Measurements from ENCODE around the gene NRM.
"Not testable (repeated sequence)": the region's sequence is repeated elsewhere in the genome, so short reads cannot be mapped to it uniquely, and the experiment has no call there.

The NRM gene

GRCh38 chr6:30719791-30720737 lies 29.3 kb upstream of the NRM start, which contains the start of gene TUBB:
Gene TUBB, plus strand, starts transcription at chr6:30720352. Its CDS starts 155 bp downstream, at chr6:30720507.
- peak; percentile 96 to 98 for DNase-seq

DNA sequence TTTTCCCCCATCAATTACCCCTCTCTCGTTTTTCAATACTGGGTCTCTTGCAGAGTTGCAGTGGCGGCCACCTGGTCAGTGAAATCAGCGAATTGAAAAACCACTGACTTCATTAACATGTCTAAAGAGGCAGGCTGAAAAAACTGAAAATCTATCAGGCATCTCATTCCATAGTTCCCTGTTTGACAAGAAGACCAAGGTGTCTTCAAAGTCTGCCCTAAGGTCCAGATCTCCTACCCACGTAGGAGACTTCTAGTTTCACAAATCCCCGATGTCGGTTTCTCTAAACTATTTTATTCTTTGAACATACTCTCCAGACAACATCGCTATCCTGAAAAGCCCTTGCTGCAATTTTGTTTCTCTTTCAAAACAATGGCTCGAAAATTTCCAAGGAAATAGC lies 28.6 kb upstream of the NRM start:
- DNase-seq: peak; percentile 46 to 61

DNA sequence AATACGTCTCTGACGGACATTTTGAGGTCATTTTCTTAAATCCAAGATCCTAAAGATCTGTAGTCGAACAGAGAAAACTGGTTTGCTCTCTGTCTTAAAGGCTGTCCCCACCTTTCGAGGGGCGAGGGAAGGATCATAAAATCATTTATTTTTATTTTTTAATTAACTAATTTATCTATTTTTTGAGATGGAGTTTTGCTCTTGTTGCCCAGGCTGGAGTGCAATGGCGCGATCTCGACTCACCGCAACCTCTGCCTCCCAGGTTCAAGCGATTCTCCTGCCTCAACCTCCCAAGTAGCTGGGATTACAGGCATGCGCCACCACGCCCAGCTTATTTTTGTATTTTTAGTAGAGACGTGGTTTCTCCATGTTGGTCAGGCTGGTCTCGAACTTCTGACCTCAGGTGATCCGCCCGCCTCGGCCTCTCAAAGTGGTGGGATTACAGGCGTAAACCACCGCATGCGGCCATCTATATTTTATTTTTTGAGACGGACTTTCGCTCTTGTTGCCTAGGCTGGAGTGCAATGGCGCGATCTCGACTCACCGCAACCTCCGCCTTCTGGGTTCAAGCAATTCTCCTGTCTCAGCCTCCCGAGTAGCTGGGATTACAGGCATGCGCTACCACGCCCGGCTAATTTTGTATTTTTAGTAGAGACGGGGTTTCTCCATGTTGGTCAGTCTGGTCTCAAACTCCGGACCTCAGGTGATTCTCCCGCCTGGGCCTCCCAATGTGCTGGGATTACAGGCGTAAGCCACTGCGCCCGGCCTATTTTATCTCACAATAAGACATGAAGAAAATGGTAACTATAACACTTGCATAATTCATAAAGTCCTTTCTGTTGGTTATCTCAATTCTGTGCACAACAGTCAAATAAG lies 27.3 kb upstream of the NRM start:
- DNase-seq: not testable (repeated sequence)

DNA sequence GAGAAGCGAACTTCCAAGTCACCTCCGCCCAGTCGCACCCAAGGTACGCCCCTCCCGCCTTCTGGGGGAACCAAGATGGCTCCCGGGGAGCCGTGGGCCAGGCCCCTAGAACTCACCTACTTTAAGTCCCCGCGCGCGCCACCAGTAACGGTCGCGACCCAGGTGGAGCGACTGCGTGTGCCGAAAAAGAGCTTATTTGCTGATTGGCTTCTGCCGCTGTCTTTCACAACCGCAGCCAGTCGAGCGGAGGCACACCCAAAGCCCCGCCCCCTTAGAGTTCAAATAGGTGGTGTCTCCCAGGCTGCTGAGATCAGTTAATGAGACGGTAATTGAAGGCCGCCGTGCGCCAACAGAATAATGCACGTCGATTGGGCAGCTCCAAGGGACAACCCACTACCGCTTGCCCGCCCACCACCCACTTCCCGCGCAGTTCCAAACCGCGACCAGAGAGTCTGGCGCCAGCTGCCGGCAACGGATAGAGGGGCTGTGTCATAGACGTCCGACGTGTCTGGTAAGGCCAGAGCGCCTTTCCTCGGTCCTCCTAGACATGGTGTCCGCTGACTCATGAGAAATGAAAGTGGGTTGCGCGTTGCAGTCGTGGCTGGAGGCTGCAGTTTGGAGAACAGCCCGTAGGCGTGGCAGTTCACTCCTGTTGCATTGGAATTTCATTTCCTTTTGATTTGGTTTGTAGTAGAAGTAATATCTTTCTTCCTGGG lies 26.5 kb upstream of the NRM start, which contains the start of gene MDC1:
Gene MDC1 (minus strand): TSS at position 153 of the 716 bp plus-strand sequence. CDS start 2,106 bp downstream, outside the sequence.
- DNase-seq: peak; percentile 100

DNA sequence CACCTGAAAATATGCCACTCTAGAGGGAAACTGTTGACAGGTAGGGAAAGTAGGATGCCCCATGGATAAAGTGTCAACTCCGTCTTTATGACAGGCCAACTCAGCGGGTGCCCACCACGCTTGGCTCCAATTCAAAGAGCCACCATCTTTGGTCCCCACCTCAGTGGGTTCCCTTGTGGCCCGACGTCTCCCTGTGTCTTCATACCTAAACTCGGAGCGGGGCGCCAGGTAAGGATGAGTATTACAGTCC lies 26.0 kb upstream of the NRM start:
- DNase-seq: no peak

DNA sequence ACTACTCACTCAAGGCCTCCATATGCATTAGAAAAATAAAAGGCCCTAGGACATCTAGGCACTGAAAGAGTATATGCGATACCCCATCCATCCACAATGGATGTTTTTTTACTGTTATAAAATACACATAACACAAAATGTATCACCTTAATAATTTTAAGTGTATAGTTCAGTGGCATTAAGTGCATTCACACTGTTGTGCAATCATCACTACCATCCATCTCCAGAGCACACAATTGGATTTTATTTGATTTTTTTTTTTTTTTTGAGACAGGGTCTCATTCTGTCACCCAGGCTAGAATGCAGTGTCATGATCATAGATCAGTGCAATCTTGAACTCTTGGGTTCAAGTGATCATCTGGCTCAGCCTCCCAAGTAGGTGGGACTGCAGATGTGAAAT lies 23.5 kb upstream of the NRM start:
- DNase-seq: no peak

GRCh38 chr6:30712441-30712945 lies 21.7 kb upstream of the NRM start:
- no peak for DNase-seq

GRCh38 chr6:30711758-30712380 lies 21.1 kb upstream of the NRM start:
- no peak for DNase-seq

GRCh38 chr6:30709101-30709868 lies 18.5 kb upstream of the NRM start:
- DNase-seq: no peak

- no peak for DNase-seq
Measured at GRCh38 chr6:30707281-30707850, 16.6 kb upstream of the NRM start.

DNA sequence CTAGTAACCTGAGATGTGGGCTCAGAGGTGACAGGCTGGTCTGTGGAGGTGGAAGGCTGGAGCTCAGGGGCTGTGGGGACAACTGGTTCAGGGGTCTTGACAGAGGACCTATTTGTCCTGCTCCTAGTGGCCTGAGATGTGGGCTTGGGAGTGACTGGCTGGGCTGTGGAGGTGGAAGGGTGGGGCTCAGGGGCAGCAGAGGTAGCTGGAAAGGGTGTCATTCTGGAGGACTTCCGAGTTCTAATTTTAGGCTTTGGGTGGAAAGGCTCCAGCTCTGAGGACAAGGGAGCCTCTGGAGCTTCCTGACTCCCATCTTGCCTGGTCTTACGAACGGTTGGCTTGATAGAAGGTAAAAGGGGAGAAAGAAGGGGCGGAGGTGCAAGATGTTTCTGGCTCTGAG lies 14.8 kb upstream of the NRM start:
- DNase-seq: no peak

- DNase-seq: no peak
Measured at GRCh38 chr6:30703821-30704220, 13.0 kb upstream of the NRM start.

DNA sequence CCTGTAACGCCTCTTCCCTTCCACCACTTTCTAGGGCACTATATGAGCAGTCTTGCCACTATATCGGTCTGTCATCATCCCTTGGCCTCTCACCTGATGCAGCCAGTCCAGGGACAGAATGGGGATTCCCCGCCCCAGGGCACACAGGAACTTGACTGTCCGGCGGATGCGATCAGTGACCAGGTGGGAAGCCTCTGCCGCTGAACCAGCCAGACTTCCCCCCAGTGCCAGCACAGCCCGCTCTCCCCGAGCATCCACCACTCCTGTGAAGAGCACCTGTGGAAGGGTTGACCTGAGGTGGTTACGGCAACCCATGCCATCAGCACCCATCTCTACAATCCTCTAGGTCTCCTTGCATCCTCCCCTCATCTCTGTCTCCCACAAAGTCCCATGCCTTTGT lies 12.2 kb upstream of the NRM start:
- no peak for DNase-seq

- no peak for DNase-seq
Measured at GRCh38 chr6:30700340-30700739, 9.6 kb upstream of the NRM start.

- no peak for DNase-seq
Measured at GRCh38 chr6:30696432-30696831, 5.6 kb upstream of the NRM start.

DNA sequence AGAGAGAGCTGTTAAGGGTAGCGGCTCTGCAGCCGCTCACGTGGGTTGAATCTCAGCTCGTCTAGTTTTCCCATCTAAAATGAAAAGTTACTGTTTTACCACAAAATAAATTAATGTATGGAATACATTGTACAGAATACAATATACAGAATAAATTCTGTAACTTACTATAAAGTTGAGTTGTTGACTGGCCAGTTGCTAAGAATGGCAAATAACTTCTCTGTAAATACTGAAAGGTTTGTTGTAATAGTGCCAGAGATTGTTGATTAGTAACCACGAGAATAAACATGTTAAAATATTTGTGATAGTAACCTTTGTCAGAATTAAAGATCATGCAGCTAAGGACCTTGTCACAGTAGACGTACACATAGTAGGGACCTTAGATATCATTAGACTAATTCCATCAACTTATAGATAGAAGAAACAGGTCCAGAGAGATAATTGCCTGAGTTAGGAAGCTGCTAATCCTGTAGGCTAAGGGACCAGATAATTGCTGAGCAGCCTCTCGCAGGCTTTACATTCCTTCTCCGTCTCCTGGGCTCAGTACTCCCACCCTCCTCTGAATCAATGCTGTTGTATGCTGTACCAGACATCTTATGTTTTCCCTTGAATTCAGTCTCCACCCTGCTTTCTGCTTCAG lies 544 bp upstream of the NRM start:
- DNase-seq: no peak

DNA sequence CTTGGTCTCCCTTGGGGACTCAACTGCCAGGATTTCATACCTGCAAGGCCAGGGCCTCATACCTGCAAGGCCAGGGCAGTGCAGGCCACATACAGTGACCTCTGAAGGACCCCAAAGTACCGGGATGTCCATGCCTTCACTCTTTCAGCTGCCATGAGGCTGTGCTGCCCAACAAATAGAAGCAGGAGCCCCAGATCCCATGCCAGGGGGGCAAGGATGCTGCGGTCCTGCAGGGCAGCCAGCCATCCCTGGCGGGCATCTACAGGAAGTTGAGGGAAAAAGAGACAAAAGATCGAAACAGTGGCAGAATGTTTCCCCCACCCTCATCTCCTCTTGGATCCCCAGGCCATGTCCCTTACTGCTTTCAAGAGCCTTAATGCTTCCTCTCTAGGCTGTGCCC lies 799 bp downstream of the NRM start:
- no peak for DNase-seq

DNA sequence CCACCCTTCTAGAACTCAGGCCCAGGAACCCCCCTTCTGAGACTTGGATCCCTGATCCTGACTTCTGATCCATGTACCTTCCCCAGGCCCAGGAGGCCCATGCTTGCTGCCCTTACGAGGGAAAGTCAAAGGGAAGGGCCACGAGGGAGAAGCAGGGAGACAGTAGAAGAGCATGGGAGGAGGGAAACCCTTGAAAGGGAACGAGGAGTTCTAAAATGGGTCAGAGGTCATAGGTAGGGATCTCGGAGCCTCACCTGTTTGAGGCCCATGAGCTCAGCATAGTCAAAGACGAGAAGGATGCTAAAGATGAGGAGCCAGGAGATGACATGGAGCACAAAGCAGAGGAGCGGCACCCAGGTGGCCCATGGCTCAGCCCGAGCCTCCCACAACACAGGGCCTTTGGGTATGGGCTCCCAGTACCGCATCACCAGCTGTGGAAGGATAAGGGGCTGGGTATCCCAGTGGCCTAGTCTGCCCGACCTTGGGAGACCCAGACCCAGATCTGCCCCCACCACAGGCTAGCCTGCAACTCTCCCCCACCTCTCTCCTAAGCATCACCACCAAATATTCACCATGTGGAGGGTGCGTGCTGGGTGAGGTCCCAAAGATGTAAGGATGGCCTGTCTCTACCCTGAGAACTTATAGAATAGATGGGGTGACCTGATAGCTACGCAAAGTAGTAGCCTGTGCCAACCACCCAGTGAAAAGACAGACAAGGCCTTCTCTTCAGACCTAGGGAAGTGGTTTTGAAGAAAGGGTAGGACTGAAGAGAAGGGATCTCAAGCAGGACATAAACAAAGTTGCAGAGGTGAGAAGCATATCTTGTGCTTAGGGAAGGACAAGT lies 1.5 kb downstream of the NRM start:
- no peak for DNase-seq

GRCh38 chr6:30688569-30688968 lies 2.2 kb downstream of the NRM start:
- no peak for DNase-seq
